ENCODE measurements around the gene GSTK1. TPM values are rescaled to one million over a fixed set of nuclear protein-coding genes. Genes with fewer than 3 reads are reported as not detected.

GSTK1 gene
- total and polyA plus RNA-seq, 10 of the 15 experiments (the other 5 are each of a cell fraction or from before 2014, with no cell fraction given), result 76.2 to 166 (median 127) TPM

DNA sequence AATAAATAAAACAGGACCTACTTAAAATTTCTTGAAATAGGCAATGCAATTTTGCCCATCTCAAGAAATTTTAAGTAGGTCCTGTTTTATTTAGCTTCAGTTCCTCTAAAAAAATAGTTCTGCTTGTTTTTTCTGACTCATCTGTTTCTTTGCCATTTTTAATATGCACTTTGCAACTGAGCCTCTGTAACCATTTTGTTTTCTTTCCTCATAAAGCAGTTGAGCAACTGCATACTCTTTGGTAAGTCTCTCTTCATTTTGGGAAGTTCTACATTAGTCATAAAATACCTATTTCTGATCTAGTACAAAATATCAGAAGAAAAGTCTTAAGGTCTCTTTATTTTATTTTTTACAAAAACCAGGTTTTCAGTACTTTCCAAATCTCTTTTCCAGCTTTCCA lies 23.4 kb upstream of the GSTK1 start:
- Histone ChIP-seq H3K9me3 (replicated peaks; ENCODE audit: control insufficient read depth, insufficient read depth, low read length) (no peaks in the 10 kb centered on the region; the same call in 2 of the 3 replicates), H4K20me1 (ENCODE audit: control insufficient read depth, insufficient read depth) (no peaks in the 10 kb centered on the region), H3K27ac (ENCODE audit: control insufficient read depth, insufficient read depth) (no peak overlapping the region), H3K79me2 (ENCODE audit: control insufficient read depth, insufficient read depth, low read length) (no peaks in the 10 kb centered on the region), H2AFZ (ENCODE audit: control insufficient read depth, low read depth, low read length) (no peak overlapping the region), H3K4me2 (ENCODE audit: control insufficient read depth, insufficient read depth) (no peak overlapping the region), H3K4me1 (ENCODE audit: control insufficient read depth, insufficient read depth, low read length) (no peaks in the 10 kb centered on the region), H3K36me3 (ENCODE audit: control insufficient read depth in 2 of 2, insufficient read depth in 2 of 2, low read length in 1 of 2) (no peaks in the 10 kb centered on the region), H3K9ac (ENCODE audit: control insufficient read depth, insufficient read depth, low read length) (no peak overlapping the region), H3K4me3 (no peak overlapping the region), H3K27me3 (replicated peaks in 1 of 2; ENCODE audit: control insufficient read depth in 2 of 2, insufficient read depth in 2 of 2, low read length in 1 of 2) (no peaks in the 10 kb centered on the region)
- RAD21 ChIA-PET (ENCODE audit: unreplicated experiment), result interaction anchor here (0.9 to 2.5 kb wide), 15 partner anchors 10 to 888 kb away, joined by 3 to 54 read pairs (median 5); partner anchors contain the start of genes EPHA1 and GSTK1
- FAIRE-seq, result no peak
- ATAC-seq, result no peak
- in situ Hi-C loops (cut with MboI), result no loop called here
- SMC1A ChIA-PET (ENCODE audit: uncharacterized antibody, unreplicated experiment), result interaction anchor here (0.6 to 3.3 kb wide), 25 partner anchors 8 to 888 kb away, joined by 3 to 73 read pairs (median 6); partner anchors contain the start of genes EPHA1 and TAS2R40
- intact Hi-C loops (cut with micrococcal nuclease; ENCODE audit: unreplicated experiment), result loop anchor here (1.0 to 10.0 kb wide), 3 partner anchors 65 to 885 kb away; partner anchors contain the start of gene OR2A14
- POLR2A ChIA-PET, result interaction anchor here (0.7 kb wide), 1 partner anchor 116 kb away, joined by 6 read pairs; no protein-coding TSS in a partner anchor
- TF ChIP-seq, protein P1, sequence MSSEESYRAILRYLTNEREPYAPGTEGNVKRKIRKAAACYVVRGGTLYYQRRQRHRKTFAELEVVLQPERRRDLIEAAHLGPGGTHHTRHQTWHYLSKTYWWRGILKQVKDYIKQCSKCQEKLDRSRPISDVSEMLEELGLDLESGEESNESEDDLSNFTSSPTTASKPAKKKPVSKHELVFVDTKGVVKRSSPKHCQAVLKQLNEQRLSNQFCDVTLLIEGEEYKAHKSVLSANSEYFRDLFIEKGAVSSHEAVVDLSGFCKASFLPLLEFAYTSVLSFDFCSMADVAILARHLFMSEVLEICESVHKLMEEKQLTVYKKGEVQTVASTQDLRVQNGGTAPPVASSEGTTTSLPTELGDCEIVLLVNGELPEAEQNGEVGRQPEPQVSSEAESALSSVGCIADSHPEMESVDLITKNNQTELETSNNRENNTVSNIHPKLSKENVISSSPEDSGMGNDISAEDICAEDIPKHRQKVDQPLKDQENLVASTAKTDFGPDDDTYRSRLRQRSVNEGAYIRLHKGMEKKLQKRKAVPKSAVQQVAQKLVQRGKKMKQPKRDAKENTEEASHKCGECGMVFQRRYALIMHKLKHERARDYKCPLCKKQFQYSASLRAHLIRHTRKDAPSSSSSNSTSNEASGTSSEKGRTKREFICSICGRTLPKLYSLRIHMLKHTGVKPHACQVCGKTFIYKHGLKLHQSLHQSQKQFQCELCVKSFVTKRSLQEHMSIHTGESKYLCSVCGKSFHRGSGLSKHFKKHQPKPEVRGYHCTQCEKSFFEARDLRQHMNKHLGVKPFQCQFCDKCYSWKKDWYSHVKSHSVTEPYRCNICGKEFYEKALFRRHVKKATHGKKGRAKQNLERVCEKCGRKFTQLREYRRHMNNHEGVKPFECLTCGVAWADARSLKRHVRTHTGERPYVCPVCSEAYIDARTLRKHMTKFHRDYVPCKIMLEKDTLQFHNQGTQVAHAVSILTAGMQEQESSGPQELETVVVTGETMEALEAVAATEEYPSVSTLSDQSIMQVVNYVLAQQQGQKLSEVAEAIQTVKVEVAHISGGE (CRISPR knock-in tag; IDR thresholded peaks at IDR 0.05), result no peak
- TF ChIP-seq, protein P2, sequence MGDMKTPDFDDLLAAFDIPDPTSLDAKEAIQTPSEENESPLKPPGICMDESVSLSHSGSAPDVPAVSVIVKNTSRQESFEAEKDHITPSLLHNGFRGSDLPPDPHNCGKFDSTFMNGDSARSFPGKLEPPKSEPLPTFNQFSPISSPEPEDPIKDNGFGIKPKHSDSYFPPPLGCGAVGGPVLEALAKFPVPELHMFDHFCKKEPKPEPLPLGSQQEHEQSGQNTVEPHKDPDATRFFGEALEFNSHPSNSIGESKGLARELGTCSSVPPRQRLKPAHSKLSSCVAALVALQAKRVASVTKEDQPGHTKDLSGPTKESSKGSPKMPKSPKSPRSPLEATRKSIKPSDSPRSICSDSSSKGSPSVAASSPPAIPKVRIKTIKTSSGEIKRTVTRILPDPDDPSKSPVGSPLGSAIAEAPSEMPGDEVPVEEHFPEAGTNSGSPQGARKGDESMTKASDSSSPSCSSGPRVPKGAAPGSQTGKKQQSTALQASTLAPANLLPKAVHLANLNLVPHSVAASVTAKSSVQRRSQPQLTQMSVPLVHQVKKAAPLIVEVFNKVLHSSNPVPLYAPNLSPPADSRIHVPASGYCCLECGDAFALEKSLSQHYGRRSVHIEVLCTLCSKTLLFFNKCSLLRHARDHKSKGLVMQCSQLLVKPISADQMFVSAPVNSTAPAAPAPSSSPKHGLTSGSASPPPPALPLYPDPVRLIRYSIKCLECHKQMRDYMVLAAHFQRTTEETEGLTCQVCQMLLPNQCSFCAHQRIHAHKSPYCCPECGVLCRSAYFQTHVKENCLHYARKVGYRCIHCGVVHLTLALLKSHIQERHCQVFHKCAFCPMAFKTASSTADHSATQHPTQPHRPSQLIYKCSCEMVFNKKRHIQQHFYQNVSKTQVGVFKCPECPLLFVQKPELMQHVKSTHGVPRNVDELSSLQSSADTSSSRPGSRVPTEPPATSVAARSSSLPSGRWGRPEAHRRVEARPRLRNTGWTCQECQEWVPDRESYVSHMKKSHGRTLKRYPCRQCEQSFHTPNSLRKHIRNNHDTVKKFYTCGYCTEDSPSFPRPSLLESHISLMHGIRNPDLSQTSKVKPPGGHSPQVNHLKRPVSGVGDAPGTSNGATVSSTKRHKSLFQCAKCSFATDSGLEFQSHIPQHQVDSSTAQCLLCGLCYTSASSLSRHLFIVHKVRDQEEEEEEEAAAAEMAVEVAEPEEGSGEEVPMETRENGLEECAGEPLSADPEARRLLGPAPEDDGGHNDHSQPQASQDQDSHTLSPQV (IDR thresholded peaks at IDR 0.05), result no peak
- no peak for TF ChIP-seq BCL11A (IDR thresholded peaks at IDR 0.05; ENCODE audit: low read depth, low read length)
- TF ChIP-seq NFXL1 (IDR thresholded peaks at IDR 0.05; ENCODE audit: borderline replicate concordance), result no peak
- TF ChIP-seq POLR2AphosphoS2 (IDR thresholded peaks at IDR 0.05; ENCODE audit: low read depth, low read length), result no peak
- TF ChIP-seq, protein P3, sequence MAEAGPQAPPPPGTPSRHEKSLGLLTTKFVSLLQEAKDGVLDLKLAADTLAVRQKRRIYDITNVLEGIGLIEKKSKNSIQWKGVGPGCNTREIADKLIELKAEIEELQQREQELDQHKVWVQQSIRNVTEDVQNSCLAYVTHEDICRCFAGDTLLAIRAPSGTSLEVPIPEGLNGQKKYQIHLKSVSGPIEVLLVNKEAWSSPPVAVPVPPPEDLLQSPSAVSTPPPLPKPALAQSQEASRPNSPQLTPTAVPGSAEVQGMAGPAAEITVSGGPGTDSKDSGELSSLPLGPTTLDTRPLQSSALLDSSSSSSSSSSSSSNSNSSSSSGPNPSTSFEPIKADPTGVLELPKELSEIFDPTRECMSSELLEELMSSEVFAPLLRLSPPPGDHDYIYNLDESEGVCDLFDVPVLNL (IDR thresholded peaks at IDR 0.05; ENCODE audit: low read depth, low read length), result no peak
- TF ChIP-seq GATAD2B (conservative IDR thresholded peaks at IDR 0.05; ENCODE audit: low read depth), result no peak
- no peak for TF ChIP-seq GABPA (IDR thresholded peaks at IDR 0.05; ENCODE audit: low read depth)
- no peak for TF ChIP-seq DPF2 (IDR thresholded peaks at IDR 0.05)
- TF ChIP-seq STAT3 (IDR thresholded peaks at IDR 0.05; ENCODE audit: low read depth, low read length), result no peak
- no TSS peak for BruUV-seq (replicated peaks)
- DNase-seq (ENCODE audit: low read depth, low spot score), result no peak
- CTCF ChIA-PET, result interaction anchor here (0.7 to 6.9 kb wide), 51 partner anchors 8 to 888 kb away, joined by 3 to 124 read pairs (median 6); partner anchors contain the start of genes CLCN1, EPHA1 and GSTK1
